Activated CD8-positive, alpha-beta memory T cell treated with anti-CD3 and anti-CD28 coated beads for 24 hours (primary cell): ENCODE data around the gene PER1.
A peak's percentile ranks its signal among the peaks of the same experiment; 100 is the strongest.

Experiments
- DNase-seq: peaks from one replicate; pipeline ENCODE4 v3.0.0-alpha.2; 2020

Gene PER1

GRCh38 chr17:8153525-8153956 is 1.3 kb upstream of the PER1 start:
- peak; percentile 72 for DNase-seq

DNA sequence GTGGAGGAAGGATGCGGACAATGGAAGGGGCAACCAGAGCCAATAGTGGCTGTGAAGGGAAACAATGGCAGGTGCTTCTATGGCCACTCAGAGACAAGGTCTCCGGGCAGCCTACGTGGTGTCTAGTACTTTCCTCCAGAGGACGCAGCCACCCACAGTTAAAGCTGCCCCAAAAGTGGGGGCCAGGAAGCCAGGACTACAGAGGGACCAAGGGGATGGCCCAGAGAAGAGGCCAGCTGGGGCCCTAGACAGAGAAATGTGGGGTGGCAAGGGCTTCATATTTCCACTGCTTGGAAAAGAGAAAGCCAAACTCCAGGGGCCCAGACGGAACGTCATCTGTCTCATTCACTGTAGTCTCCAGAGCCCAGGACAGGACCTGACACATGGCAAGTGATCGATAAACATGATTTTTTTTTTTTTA is 837 bp upstream of the PER1 start:
- DNase-seq: no peak

GRCh38 chr17:8151641-8152111 is 528 bp downstream of the PER1 start:
- DNase-seq: no peak

DNA sequence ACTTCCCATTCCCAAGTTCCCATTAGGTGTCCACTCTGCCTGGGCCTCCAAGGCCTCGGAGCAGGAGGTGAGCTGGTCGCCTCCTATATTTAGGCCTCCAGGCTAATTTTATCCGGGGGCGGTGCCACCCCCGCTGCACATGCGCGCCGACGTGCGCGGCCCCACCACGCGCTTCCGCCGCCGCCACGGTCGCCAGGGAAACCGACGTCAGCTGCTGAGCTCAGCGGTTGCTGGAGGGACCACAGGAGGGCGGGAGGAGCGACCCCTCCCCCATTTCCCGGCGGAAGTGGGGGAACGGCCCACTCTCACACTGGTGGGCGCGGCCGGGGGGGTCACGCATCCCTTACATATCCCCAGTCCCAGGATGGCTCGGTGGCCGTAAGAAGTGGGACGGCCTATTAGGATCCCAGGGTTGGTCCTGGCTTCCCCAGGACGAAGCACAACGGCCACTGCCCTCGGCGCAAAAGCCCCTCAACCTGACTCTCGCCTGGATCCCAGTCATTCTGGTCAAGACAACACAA is 1.0 kb downstream of the PER1 start:
- DNase-seq: peak; percentile 92

DNA sequence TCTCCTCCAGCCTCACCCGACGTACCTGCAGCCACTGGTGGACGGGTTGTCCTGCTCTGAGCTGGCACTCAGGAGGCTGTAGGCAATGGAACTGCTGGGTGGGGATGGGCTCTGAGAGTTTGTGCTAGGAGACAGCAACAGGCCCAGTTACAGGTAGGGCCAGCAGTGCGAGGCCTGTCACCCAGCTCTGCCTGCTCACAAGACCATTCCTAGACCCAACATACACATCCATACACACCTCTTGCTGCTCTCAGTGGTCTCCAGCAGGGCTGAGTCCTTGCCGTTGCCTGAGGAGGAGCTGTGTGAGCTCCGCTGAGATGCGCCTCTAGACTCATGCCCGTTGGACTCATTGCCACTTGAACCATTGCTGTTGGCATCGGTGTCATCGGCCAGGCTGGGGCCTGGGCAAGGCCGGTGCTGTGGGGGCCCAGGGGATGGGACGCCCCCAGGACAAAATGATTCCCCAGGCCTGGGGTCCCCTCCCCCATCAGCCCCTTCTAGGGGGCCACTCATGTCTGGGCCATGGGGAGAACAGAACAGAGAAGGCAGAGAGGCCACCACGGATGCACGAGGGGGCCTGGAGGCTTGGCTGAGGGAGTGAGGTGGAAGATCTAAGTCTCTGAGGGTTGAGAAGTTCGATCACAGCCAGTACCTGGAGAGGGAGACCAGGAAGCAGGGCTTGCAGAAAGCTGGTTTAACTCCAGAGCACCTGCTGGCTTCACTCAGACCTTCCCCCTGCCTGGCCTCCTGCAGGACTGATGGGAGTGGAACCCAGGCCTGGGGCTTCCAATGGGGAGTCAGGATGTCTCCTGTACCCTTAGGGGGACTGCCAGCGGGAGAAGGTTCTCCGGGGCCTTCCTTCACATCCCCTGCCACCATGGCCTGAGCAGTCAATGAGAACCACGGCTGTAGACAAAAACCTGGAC is 1.7 kb downstream of the PER1 start:
- no peak for DNase-seq

DNA sequence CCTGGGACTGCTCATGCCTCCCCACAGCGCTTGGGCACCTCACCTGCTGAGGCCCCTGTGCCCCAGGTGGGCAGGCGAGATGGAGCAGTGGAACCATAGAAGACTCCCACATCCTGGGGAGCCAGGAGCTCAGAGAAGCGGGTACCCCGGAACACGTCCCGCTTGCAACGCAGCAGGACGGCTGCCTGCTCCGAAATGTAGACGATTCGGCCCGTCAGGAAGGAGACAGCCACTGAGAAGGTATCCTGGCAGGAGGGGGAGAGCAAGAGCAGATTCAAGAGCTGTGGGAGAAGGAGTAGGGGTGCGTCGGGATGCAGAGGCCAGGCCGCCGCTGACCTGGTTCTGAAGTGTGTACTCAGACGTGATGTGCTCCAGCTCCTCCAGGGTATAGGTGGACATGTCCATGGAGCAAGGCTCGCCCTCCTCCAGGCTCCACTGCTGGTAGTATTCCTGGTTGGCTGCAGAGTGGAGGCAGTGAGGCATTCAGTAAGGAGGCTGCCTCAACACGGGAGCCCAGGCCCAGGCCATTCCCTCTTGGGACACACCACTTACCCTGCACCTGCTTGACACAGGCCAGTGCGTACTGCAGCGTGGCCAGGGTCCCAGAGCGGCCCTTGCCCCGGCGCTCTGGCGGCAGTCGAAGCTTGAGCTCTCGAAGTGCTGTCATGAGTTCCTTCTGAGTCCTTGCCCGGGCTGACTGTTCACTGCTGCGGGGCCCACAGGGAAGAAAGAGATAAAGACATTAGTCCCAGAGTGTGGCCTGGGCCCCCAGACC is 2.6 kb downstream of the PER1 start:
- DNase-seq: no peak

- no peak for DNase-seq
Measured at GRCh38 chr17:8148560-8148959, 3.6 kb downstream of the PER1 start.

- no peak for DNase-seq
Measured at GRCh38 chr17:8147805-8148404, 4.3 kb downstream of the PER1 start.

- DNase-seq: no peak
Measured at GRCh38 chr17:8147141-8147804, 4.9 kb downstream of the PER1 start.

DNA sequence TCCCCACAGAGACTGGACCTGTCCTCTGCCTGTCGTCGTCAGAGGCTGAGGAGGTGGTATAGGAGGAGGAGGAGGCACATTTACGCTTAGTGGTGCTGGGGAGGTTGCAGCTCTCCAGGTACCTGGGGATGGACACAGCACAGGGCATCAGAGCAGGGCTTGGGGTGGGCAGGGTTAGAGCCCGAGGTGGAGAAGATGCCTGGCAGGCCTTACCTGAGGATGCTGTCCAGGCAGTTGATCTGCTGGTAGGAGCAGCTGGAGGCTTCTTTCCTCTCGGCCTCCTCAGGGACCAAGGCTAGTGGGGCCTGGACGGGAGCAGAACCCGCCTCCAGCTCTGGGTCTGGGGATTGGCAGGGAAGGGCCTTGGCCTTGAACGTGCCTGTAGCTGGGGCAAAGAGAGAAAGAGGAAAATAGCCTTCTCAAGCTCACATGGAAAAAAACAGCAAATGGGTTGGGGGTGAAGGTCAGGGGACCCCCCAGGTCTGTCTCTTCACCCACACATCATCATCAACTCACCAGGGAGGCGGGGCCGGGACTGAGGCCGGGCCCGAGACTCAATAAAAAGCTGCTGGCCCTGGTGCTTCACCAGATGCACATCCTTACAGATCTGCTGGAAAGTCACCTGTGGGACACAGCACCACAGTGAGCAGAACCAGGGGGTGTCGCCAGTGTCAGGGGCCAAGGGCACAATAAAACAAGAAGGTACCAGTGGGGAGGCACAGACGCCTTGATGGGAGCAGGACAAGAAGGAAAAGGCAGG is 5.6 kb downstream of the PER1 start:
- no peak for DNase-seq

GRCh38 chr17:8145811-8146210 is 6.4 kb downstream of the PER1 start:
- DNase-seq: no peak

- DNase-seq: no peak
Measured at GRCh38 chr17:8144401-8145231, 7.6 kb downstream of the PER1 start.

- DNase-seq: no peak
Measured at GRCh38 chr17:8143581-8144400, 8.4 kb downstream of the PER1 start.

GRCh38 chr17:8142887-8143580 is 9.2 kb downstream of the PER1 start:
- no peak for DNase-seq

- DNase-seq: no peak
Measured at GRCh38 chr17:8142158-8142886, 9.9 kb downstream of the PER1 start.

DNA sequence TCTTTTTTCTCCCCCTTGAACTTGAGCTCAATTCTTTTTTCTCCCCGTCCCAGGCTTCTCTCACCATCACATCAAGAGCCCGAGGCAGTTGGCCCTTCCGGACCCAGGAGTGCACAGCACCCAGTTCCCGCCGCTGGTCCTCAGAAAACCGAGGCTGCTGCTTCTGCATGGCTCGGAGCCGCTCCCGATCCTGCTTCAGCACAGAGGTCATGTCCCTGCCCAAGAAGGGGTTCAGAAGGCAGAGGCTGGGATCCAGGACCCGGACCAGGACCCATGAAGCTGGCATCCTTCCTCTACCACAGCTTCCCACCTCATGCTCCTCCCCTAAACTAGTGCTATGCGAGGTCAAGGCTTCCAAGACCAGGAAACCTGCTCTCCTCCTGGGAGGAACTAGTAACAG is 10.5 kb downstream of the PER1 start:
- DNase-seq: no peak

GRCh38 chr17:8141045-8141444 is 11.2 kb downstream of the PER1 start:
- DNase-seq: no peak
